HG03565 (cell line): Measurements from ENCODE around the gene PANX1.
"Not testable (repeated sequence)": the region's sequence is repeated elsewhere in the genome, so short reads cannot be mapped to it uniquely, and the experiment has no call there.

Experiments used
- ATAC-seq: cut with Tn5 transposase; IDR thresholded peaks from one replicate; pipeline ENCODE4 v1.9.1; 2021; ENCODE audit warnings: mild to moderate bottlenecking, moderate library complexity; ENCODE audit not compliant: unreplicated experiment

PANX1 gene

DNA sequence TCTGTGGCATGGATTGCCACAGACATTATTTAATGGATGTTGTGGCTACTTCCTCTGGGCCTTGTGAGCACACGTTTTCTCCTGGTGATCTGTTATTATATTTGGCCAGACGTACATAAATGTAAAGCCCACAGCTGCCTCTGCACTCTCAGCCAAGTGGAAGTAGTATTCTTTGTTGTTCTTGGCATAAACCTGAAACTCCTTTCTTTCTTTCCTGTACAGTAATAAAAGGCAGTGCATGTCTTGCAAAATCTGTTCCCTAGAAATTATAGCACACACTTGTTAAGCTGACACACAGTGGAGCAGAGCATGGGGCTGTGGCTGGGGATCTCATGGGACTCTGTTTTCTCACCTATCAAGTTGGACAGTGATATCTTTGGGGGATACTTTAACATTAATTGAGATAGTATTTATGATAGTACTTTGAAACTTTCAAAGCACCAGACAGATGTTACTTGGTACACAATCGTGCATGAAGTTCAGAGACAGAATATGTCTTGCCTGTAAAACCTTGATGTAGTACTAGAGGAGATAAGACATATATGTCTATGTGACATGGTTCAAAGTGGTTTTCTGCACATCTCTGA is 20.9 kb downstream of the PANX1 start:
- no peak for ATAC-seq

DNA sequence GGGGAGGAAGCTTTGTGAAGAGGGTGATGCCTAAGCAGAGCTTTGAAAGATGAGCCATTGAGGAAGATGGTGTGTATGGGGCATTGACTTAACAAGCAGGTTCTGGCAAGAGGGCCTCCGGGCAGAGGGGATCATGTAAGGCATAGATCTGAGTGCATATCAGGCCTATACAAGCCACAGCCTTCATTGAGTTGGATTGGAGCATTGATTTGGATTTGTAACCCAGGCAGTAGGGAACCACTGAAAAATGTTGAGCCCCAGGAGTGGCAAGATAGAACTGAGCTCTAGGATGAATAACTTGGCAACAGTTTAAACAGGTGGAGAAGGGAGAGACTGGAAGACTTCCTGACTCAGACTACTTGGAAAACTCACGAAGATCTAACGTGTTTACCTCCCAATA is 21.4 kb downstream of the PANX1 start:
- no peak for ATAC-seq

GRCh38 chr11:94150704-94151685 is 22.4 kb downstream of the PANX1 start:
- ATAC-seq, result no peak

GRCh38 chr11:94151903-94152677 is 23.4 kb downstream of the PANX1 start:
- peak; percentile 33 for ATAC-seq

DNA sequence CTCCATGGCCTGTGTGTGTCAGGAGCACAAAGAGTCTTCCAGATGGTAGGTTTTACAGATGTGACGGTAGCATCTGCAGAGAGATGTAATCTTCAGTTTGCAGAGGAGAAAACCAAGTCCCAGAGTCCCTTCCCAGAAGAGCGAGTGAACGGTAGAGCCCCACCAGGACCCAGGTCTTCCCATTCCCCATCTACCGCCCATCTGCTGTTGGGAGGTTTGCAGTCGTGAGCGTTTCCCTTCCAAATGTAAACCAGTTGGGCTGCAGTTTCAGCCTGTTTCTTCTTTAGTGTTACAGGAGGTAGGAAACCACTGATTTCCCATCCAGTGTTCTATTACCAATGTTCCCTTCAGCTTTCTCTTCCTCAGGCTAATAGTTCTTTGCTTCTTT is 24.0 kb downstream of the PANX1 start:
- ATAC-seq, result no peak

DNA sequence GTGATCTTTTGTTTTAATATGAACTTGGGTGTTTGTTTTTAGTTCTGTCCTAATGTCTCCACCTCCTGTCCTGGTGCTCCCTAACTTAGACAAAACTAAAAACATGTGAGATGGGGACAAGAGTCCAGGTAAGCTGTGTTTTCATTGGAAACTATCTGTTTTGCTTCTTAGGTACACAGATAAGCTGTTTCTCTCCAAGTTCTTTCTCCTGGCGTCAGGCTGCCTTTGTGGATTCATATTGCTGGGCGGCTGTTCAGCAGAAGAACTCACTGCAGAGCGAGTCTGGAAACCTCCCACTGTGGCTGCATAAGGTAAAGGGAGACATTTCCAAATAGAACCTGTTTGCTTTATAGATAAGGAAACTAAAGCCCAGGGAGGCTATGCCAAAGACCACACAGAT is 24.7 kb downstream of the PANX1 start:
- no peak for ATAC-seq

DNA sequence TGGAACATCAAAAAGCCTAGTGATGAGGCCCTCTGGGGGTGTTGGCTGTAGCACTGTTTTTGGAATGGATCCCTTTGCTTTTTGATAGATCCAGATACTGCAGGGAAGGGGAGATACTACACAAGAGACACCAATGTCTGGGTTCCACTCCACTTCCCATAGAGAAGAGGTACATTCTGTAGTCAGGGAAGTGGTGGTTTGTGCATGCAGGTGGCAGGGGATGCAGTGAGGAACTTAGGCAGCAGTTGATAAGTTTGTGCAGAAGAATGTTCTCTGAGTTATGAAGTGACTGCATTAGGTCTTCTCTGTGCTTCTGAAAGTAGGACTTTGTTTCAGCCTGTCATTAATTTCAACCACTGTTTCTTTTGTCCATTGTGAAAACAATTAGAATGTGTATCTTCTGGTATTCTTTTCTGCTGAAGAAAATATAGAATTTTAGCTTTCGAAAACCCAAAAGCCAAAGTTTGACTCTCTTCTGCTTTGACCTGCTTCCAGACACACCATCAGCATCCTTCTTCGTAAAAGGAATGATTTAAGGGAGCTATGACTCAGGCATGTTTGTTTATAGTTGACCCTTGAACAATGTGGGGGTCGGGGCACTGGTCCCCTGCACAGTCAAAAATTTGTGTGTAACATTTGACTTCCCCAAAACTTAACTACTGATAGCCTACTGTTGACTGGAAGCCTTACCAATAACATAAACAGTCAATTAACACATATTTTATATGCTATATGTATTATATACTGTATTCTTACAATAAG is 25.6 kb downstream of the PANX1 start:
- no peak for ATAC-seq

DNA sequence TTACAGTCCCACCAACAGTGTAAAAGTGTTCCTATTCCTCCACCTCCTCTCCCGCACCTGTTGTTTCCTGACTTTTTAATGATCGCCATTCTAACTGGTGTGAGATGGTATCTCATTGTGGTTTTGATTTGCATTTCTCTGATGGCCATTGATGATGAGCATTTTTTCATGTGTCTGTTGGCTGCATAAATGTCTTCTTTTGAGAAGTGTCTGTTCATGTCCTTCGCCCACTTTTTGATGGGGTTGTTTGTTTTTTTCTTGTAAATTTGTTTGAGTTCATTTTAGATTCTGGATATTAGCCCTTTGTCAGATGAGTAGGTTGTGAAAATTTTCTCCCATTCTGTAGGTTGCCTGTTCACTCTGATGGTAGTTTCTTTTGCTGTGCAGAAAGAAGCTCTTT is 28.7 kb downstream of the PANX1 start:
- ATAC-seq, result not testable (repeated sequence)

- no peak for ATAC-seq
These were observed 40.2 kb downstream of the PANX1 start for GRCh38 chr11:94168882-94169281.

- no peak for ATAC-seq
These were observed 40.9 kb downstream of the PANX1 start for GRCh38 chr11:94169516-94169915.

GRCh38 chr11:94169930-94170545 is 41.4 kb downstream of the PANX1 start:
- no peak for ATAC-seq

- ATAC-seq, result no peak
These were observed 42.3 kb downstream of the PANX1 start for GRCh38 chr11:94170953-94171352.

DNA sequence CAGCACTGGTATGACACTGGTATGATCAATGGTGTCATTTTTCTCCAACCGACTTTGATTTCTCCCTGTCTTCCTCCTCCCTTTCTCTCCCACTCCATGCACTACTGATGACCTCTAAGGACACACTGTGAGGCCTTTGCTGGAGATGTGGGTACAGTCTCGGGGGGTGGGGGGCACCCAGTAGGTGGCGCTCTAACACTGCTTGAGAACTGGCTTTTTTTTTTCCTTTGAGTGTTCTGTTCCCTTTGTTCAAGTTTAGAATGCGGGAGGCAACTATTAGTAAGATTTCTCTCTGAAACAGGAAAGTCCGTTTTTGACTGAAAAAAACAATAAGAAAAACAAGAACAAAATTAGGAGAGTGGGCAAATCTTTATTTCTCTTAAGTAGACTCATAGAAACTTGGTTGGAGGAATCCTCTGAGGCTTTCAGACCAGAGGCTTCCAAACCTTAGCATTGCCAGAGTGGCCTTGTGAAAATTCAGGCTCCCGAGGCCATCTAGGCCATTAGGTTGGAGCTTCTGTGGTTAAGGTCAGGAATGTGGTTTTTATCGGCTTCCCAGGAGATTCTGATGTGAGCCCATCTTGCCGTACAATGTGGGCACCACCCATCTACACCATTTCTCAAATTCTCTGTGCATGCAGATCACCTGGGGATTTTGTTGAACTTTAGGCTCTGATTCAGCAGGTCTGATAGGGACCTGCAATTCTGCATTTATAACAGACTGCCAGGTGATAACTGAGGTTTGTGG is 43.2 kb downstream of the PANX1 start:
- no peak for ATAC-seq

DNA sequence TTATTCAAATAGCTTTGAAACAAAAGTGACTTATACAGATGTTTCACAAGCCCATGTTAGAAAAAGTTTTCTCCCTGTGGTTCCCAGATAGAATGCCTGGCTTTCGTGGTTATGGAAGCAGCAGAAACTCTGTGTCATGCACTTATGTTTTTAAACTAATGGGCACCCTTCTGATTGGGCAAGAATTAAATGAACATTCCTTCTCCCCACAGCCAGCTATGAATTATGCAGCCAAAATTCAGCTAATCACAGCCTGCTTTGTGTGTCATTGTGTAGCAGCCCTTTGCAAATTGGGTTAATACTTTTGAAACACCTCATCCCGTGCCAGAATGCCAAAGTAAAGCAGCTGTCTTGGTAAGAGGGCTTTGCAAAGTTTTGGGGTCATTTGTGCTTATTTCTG is 46.9 kb downstream of the PANX1 start:
- ATAC-seq, result no peak

DNA sequence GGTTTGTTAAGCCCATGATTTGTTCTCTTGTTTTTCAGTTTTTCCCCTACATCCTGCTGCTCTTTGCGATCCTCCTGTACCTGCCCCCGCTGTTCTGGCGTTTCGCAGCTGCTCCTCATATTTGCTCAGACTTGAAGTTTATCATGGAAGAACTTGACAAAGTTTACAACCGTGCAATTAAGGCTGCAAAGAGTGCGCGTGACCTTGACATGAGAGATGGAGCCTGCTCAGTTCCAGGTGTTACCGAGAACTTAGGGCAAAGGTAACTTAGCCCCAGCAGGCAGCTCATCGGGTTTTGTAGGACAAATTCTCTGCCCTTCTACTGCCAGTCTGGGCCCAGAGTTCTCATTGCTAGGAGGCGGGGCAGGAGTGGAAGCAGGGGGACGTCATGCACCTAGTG is 49.7 kb downstream of the PANX1 start:
- no peak for ATAC-seq

DNA sequence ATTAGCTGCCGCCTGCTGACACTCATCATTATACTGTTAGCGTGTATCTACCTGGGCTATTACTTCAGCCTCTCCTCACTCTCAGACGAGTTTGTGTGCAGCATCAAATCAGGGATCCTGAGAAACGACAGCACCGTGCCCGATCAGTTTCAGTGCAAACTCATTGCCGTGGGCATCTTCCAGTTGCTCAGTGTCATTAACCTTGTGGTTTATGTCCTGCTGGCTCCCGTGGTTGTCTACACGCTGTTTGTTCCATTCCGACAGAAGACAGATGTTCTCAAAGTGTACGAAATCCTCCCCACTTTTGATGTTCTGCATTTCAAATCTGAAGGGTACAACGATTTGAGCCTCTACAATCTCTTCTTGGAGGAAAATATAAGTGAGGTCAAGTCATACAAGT is 51.1 kb downstream of the PANX1 start:
- no peak for ATAC-seq

- no peak for ATAC-seq
These were observed 52.9 kb downstream of the PANX1 start for GRCh38 chr11:94181526-94181925.

GRCh38 chr11:94181943-94182342 is 53.3 kb downstream of the PANX1 start:
- ATAC-seq, result no peak

- ATAC-seq, result no peak
These were observed 54.7 kb downstream of the PANX1 start for GRCh38 chr11:94183251-94183885.
